ENCODE results near the gene TCAIM. TPM values are rescaled to one million over a fixed set of nuclear protein-coding genes. Genes with fewer than 3 reads are reported as not detected.
"Not testable (repeated sequence)": the region's sequence is repeated elsewhere in the genome, so short reads cannot be mapped to it uniquely, and the experiment has no call there.

TCAIM gene
- total RNA-seq, 2 experiments from 2014 or later, result 2.9 to 4.2 TPM

GRCh38 chr3:44343421-44343820 is 4.9 kb downstream of the TCAIM start:
- Histone ChIP-seq H3K4me3 (ENCODE audit: low read length) (no peak overlapping the region), H3K4me1 (ENCODE audit: insufficient read depth, low read length) (peaks cover 11% of the 10 kb centered on the region), H3K9me3 (ENCODE audit: control insufficient read depth in 1 of 2, insufficient read depth in 1 of 2, low read length in 2 of 2) (no peaks in the 10 kb centered on the region), H3K36me3 (ENCODE audit: insufficient read depth, low read length) (no peaks in the 10 kb centered on the region), H3K27ac (ENCODE audit: low read depth in 1 of 2, low read length in 2 of 2) (no peak overlapping the region), H3K27me3 (ENCODE audit: control insufficient read depth in 1 of 2, insufficient read depth in 2 of 2, low read length in 2 of 2) (no peaks in the 10 kb centered on the region)
- Mint-ChIP-seq H3K27ac (no peak overlapping the region), H3K9me3 (no peaks in the 10 kb centered on the region), H3K36me3 (ENCODE audit: low read depth) (peaks cover 6% of the 10 kb centered on the region), H3K27me3 (no peaks in the 10 kb centered on the region), H3K4me1 (ENCODE audit: low read depth) (peaks cover 23% of the 10 kb centered on the region), H3K4me3 (no peak overlapping the region)
- DNase-seq (no peak), ATAC-seq (ENCODE audit: poor library complexity) (no peak)
- TF ChIP-seq CTCF (IDR thresholded peaks at IDR 0.05), result no peak
- POLR2A ChIA-PET, result no interaction called here
- intact Hi-C loops (cut with DNase I, micrococcal nuclease), result no loop called here
- CTCF ChIA-PET, result interaction anchor here (0.9 kb wide), 1 partner anchor 135 kb away, joined by 4 read pairs; no protein-coding TSS in a partner anchor

DNA sequence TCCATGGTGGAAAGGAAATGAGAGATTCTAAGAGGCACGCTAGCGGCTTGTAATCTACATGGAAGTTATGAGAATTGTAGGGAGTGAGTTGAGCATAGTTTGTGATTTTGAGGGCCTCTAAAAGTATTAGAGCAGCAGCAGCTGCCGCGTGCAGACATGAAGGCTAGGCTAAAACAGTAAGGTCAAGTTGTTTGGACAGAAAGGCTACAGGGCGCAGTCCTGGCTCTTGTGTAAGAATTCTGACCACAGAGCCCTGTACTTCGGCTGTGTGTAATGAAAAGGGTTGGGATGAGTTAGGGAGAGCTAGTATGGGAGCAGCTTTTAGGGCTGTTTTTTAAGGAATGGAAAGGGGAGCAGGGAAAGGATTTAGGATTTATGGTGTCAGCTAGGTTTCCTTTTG is 8.0 kb downstream of the TCAIM start:
- CTCF ChIA-PET; H3K27ac Mint-ChIP-seq; H3K4me1 ChIP-seq (ENCODE audit: insufficient read depth, low read length); H3K4me3 Mint-ChIP-seq; H3K27me3 Mint-ChIP-seq; H3K27me3 ChIP-seq (ENCODE audit: control insufficient read depth in 1 of 2, insufficient read depth in 2 of 2, low read length in 2 of 2); H3K9me3 ChIP-seq (ENCODE audit: control insufficient read depth in 1 of 2, insufficient read depth in 1 of 2, low read length in 2 of 2); DNase-seq; H3K9me3 Mint-ChIP-seq; H3K4me3 ChIP-seq (ENCODE audit: low read length); H3K36me3 Mint-ChIP-seq (ENCODE audit: low read depth); ATAC-seq (ENCODE audit: poor library complexity); POLR2A ChIA-PET; intact Hi-C loops (cut with DNase I, micrococcal nuclease); H3K27ac ChIP-seq (ENCODE audit: low read depth in 1 of 2, low read length in 2 of 2); H3K36me3 ChIP-seq (ENCODE audit: insufficient read depth, low read length): not testable (repeated sequence)
- peaks cover 23% of the 10 kb centered on the region for H3K4me1 Mint-ChIP-seq (ENCODE audit: low read depth)

GRCh38 chr3:44348993-44349392 is 10.4 kb downstream of the TCAIM start:
- POLR2A ChIA-PET, result no interaction called here
- intact Hi-C loops (cut with DNase I, micrococcal nuclease), result no loop called here
- Histone ChIP-seq H3K27me3 (ENCODE audit: control insufficient read depth in 1 of 2, insufficient read depth in 2 of 2, low read length in 2 of 2) (no peaks in the 10 kb centered on the region), H3K9me3 (ENCODE audit: control insufficient read depth in 1 of 2, insufficient read depth in 1 of 2, low read length in 2 of 2) (no peaks in the 10 kb centered on the region), H3K4me1 (ENCODE audit: insufficient read depth, low read length) (no peaks in the 10 kb centered on the region), H3K4me3 (ENCODE audit: low read length) (no peak overlapping the region), H3K27ac (ENCODE audit: low read depth in 1 of 2, low read length in 2 of 2) (no peak overlapping the region), H3K36me3 (ENCODE audit: insufficient read depth, low read length) (no peaks in the 10 kb centered on the region)
- H3K36me3 Mint-ChIP-seq (ENCODE audit: low read depth), result peaks cover 10% of the 10 kb centered on the region
- H3K4me3 Mint-ChIP-seq, result no peak overlapping the region
- no peaks in the 10 kb centered on the region for H3K9me3 Mint-ChIP-seq
- H3K27me3 Mint-ChIP-seq, result no peaks in the 10 kb centered on the region
- CTCF ChIA-PET, result no interaction called here
- DNase-seq (no peak), ATAC-seq (ENCODE audit: poor library complexity) (no peak)
- H3K4me1 Mint-ChIP-seq (ENCODE audit: low read depth), result peaks cover 23% of the 10 kb centered on the region
- no peak overlapping the region for H3K27ac Mint-ChIP-seq
- TF ChIP-seq CTCF (IDR thresholded peaks at IDR 0.05), result no peak

DNA sequence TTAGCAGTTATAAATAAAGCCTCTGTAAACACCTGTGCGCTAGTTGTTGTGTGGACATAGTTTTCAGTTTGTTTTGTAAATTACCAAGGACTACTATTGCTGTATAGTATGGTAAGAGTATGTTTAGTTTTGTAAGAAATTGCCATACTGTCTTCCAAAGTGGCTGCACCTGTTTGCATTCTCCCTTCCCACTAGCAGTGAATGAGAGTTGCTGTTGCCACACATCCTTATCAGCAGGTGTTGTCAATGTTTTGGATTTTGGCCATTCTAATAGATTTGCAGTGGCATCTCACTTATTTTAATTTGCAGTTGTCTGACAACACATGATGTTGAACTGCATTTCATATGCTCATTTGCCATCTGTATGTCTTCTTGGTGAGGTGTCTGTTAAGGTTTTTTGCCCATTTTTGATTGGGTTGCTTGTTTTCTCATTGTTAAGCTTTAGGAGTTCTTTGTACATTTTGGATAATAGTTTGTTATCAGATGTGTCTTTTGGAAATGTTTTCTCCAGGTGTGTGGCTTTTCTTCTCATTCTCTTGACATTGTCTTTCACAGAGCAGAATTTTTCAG is 14.9 kb downstream of the TCAIM start:
- Mint-ChIP-seq H3K27me3 (no peaks in the 10 kb centered on the region), H3K4me1 (ENCODE audit: low read depth) (peaks cover 21% of the 10 kb centered on the region), H3K36me3 (ENCODE audit: low read depth) (peaks cover 44% of the 10 kb centered on the region), H3K27ac (no peak overlapping the region), H3K4me3 (no peak overlapping the region), H3K9me3 (no peaks in the 10 kb centered on the region)
- peaks cover 4% of the 10 kb centered on the region for H3K36me3 ChIP-seq (ENCODE audit: insufficient read depth, low read length)
- H3K27me3 ChIP-seq (ENCODE audit: control insufficient read depth in 1 of 2, insufficient read depth in 2 of 2, low read length in 2 of 2), result no peaks in the 10 kb centered on the region
- no peaks in the 10 kb centered on the region for H3K9me3 ChIP-seq (ENCODE audit: control insufficient read depth in 1 of 2, insufficient read depth in 1 of 2, low read length in 2 of 2)
- no peak overlapping the region for H3K4me3 ChIP-seq (ENCODE audit: low read length)
- DNase-seq, result no peak
- H3K4me1 ChIP-seq (ENCODE audit: insufficient read depth, low read length), result no peaks in the 10 kb centered on the region
- intact Hi-C loops (cut with DNase I, micrococcal nuclease), result no loop called here
- TF ChIP-seq CTCF (IDR thresholded peaks at IDR 0.05), result no peak
- CTCF ChIA-PET, result no interaction called here
- H3K27ac ChIP-seq (ENCODE audit: low read depth in 1 of 2, low read length in 2 of 2), result no peak overlapping the region
- POLR2A ChIA-PET, result no interaction called here
- no peak for ATAC-seq (ENCODE audit: poor library complexity)

All from CD4-positive, alpha-beta T cell (primary cell).